Limb (tissue), 2 donors: Measurements from ENCODE around the gene SHCBP1L.

ENCODE experiments used
- DNase-seq, 2 donors: peaks; one replicate each; pipeline ENCODE4 v3.0.0-alpha.2; 2016; ENCODE audit errors: extremely low spot score in 2 of 2

The SHCBP1L gene

GRCh38 chr1:182890927-182891610, 61.9 kb downstream of the SHCBP1L start:
- DNase-seq = no peak

DNA sequence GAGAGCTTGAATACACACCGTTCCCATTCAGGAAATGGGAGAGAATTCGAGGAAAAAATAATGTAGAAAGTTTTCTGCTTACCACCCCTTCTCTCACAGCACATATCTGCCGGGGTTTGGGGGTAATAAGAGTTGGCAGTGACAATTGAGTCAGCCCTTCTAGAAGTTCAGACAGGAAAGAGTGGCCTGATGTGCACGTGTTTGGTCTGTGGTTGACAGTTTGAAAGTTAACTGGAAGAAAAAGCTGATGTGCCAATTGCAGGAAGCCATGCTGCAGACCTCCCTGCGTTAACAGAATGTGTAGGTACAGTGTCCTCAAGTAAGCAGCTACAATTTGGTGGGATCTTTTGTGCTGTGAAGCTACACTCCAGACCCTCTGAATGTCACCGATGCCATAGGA, 63.0 kb downstream of the SHCBP1L start:
- DNase-seq = no peak

- DNase-seq = no peak
Observed at GRCh38 chr1:182888736-182889531, 64.0 kb downstream of the SHCBP1L start.

DNA sequence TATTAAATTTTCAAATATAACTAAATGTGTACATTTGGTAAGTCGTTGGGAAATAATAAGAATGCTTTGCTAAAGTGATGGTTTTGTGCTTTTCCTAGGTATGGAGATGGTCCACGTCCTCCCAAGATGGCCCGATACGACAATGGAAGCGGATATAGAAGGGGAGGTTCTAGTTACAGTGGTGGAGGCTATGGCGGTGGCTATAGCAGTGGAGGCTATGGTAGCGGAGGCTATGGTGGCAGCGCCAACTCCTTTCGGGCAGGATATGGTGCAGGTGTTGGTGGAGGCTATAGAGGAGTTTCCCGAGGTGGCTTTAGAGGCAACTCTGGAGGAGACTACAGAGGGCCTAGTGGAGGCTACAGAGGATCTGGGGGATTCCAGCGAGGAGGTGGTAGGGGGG, 66.0 kb downstream of the SHCBP1L start:
- DNase-seq = no peak

DNA sequence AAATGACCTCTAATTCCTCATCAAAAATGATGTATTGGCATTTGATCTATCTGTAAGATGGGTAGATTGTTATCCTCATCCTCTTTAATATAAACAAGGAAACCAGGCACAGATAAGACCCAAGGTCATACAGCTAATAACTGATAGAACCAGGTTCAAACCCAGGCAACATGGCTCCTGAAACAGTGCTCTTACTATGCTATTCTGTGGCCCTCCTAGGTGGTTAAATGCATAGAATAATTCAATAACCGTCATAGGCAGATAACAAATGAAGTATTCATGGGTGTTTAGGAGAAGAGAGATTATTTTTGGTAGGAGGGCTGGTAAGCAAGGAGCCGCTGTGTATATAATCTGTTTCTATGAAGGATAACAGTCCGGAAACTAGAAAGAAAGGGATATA, 67.4 kb downstream of the SHCBP1L start:
- no peak for DNase-seq

- no peak for DNase-seq
Observed at GRCh38 chr1:182884872-182885271, 68.1 kb downstream of the SHCBP1L start.

DNA sequence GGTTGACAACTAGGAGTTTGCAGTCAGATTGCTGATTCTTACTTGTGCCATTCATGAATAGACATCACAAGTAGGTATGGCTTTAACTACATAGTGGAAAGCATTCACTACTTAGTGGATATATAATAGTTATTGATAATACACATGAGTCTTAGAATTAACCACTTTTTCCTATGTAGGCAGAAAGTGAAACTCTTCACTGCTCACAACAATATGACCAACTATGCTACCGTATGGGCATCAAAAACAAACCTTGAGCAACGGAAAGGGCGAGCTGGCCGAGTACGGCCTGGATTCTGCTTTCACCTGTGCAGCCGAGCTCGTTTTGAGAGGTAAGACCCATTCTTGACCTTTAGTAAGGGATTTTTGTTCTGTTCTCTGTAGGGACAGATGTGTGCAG, 75.1 kb downstream of the SHCBP1L start:
- DNase-seq = no peak

GRCh38 chr1:182877331-182877730, 75.6 kb downstream of the SHCBP1L start:
- no peak for DNase-seq

GRCh38 chr1:182875889-182876288, 77.1 kb downstream of the SHCBP1L start:
- DNase-seq = no peak

GRCh38 chr1:182872881-182873280, 80.1 kb downstream of the SHCBP1L start:
- no peak for DNase-seq

- peak in 1 of 2 donors; percentile 36 for DNase-seq
Observed at GRCh38 chr1:182869241-182869666, 83.7 kb downstream of the SHCBP1L start.

DNA sequence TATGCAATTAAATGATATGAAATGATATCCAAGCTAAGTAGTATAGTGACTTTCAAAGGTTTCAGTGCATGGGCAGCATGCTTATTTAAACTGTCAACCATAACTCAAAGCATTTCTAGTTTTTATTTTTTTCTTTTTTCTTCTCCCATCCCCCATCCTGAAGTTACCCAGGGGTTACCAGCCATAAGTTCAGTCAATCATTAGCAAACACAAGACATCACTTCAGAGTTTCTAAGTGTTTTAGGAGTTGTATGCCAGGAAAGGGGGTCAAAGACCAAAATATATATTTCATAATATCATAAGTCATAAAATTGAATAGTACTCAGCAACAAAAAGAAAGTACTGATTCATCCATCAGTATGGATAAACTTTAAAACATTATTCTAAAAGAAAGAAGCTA, 85.1 kb downstream of the SHCBP1L start:
- DNase-seq = no peak

DNA sequence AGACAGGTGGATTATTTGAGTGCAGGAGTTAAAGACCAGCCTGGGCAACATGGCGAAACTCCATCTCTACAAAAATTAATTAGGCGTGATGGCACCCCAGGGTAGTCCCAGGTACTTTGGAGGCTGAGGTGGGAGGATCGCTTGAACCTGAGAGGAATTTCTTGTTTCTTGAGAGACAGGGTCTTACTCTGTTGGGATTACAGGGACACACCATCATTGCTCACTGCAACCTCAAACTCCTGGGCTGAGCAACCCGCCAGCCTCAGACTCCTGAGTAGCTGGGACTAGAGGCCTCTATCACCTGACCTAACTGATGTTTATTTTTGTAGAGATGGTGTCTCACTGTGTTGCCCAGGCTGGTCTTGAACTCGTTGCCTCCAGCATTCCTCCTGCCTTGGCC, 89.0 kb downstream of the SHCBP1L start:
- no peak for DNase-seq

GRCh38 chr1:182862827-182863226, 90.1 kb downstream of the SHCBP1L start:
- DNase-seq = no peak

DNA sequence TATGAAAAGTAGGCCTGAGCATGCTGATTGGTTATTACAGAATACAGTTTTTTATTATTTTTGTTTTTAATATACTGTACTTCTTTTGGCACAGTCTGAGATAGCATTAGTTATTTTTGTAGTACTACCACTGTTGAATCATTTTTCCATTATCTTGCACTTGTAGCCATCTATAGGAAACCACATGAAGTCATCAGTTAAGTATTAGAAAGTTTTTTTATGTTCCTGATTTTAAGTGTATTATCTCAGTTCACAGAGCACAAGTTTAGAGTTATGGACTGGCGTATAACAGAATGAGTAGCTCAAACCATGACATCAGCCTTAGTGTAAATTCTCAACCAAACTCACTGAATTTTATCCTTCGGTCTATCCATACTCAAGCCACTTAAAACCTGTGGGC, 91.0 kb downstream of the SHCBP1L start:
- no peak for DNase-seq

DNA sequence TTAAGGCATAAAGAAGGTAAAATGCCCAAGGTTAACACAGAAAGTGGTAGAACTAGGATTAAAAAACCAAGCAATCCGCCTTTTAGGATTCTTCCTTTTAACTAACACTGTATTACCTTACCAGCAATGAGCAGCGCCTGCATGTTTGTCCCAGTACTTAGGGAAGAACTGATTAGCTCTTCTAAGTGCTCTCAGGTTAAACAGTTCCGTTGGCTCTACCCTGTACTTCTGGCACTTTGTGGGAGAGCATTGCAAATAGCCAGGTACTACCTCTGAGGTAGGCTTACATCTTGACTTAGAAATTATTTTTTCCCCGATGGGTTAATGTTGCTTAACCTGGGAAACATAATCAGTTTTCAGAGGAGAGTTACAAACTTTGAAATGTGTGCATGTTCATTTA, 92.3 kb downstream of the SHCBP1L start:
- no peak for DNase-seq

GRCh38 chr1:182857212-182857611, 95.8 kb downstream of the SHCBP1L start:
- DNase-seq = no peak

DNA sequence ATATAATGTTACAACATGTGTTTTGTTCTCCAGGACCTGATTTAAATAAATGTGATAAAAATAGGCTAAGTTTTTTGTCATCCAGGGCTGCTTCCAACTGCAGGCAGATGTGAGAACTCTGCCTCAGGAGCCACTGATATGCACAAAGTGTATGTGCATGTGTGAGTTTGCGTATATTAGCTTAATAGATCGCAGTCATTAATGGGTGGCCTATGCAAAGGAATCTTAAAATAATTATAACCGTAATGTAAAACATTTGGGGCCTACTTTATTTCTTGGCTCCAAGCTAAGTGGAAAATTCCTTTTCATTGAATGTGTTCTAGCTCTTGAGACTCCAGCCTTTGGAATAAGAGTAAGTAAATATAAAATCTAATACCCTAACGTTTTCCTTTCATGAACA, 97.1 kb downstream of the SHCBP1L start:
- DNase-seq = peak in 1 of 2 donors; percentile 12

- DNase-seq = no peak
Observed at GRCh38 chr1:182851825-182852224, 101.1 kb downstream of the SHCBP1L start.

DNA sequence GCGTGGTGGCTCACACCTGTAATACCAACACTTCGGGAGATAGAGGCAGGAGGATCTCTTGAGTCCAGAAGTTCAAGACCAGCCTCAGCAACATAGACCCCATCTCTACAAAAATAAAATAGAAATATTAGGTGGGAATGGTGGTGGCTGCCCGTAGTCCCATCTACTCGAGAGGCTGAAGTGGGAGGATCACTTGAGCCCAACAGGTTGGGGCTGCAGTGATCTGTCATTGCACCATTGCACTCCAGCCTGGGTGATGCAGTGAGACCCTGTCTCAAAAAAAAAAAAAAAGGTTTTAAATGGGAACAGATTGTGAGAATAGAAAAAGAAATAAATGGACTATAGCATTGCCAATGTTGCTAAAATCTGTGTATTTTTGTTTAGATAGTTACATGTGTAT, 102.6 kb downstream of the SHCBP1L start:
- DNase-seq = no peak
